Caco-2 (cell line): ENCODE results near the gene VAPA. TPM values are rescaled to one million over a fixed set of nuclear protein-coding genes. Genes with fewer than 3 reads are reported as not detected.
"Not testable (repeated sequence)": the region's sequence is repeated elsewhere in the genome, so short reads cannot be mapped to it uniquely, and the experiment has no call there.

Experiments
- BruUV-seq: library from RNA; stranded (reverse); fragments of 400-500 nt; replicated peaks from 2 replicates; lab custom pipeline; 2021; lab: Mats Ljungman, UMichigan
- CTCF ChIA-PET: fragments of 300-600 bp; sonication (Branson Sonifier 250); formaldehyde crosslinking; loops from one replicate; lab custom pipeline; 2022; ENCODE audit warnings: antibody characterized with exemption; lab: Charles Lee
- POLR2A ChIA-PET: fragments of 300-600 bp; sonication (Branson Sonifier 250); formaldehyde crosslinking; loops from one replicate; lab custom pipeline; 2022; ENCODE audit warnings: antibody characterized with exemption; lab: Charles Lee
- DNase-seq, 2 experiments: peaks; one replicate each; pipeline versions ENCODE4 v3.0.0 to v3.0.0-alpha.2; 2020 to 2022
- H3K27me3 ChIP-seq: replicated peaks from 2 replicates; pipeline ENCODE4 v1.6.0; 2011; ENCODE audit warnings: low read length; ENCODE audit not compliant: control insufficient read depth, insufficient read depth
- H3K36me3 ChIP-seq: 2 replicates; pipeline ENCODE4 v1.5.1; 2011; ENCODE audit warnings: low read length; ENCODE audit not compliant: control insufficient read depth, insufficient read depth
- H3K4me1 ChIP-seq: fragments of 250-450 bp; sonication (Bioruptor Pico); 2 replicates; pipeline ENCODE4 v1.5.1; 2020; ENCODE audit warnings: mild to moderate bottlenecking
- H3K4me3 ChIP-seq: 2 replicates; pipeline ENCODE4 v1.5.1; 2011; ENCODE audit warnings: low read depth, mild to moderate bottlenecking, control low read depth, low read length
- H3K9me3 ChIP-seq: fragments of 250-450 bp; sonication (Bioruptor Pico); 2 replicates; pipeline ENCODE4 v1.5.1; 2020; ENCODE audit warnings: mild to moderate bottlenecking, moderate library complexity
- H3K27ac Mint-ChIP-seq: one replicate; pipeline ENCODE4 v1.8.0; 2022; ENCODE audit warnings: mixed read lengths; ENCODE audit not compliant: unreplicated experiment
- H3K27me3 Mint-ChIP-seq: one replicate; pipeline ENCODE4 v1.8.0; 2022; ENCODE audit warnings: mixed read lengths; ENCODE audit not compliant: insufficient read depth, unreplicated experiment
- H3K36me3 Mint-ChIP-seq: one replicate; pipeline ENCODE4 v1.8.0; 2022; ENCODE audit warnings: mild to moderate bottlenecking, mixed read lengths; ENCODE audit not compliant: insufficient read depth, unreplicated experiment
- H3K4me1 Mint-ChIP-seq: one replicate; pipeline ENCODE4 v1.8.0; 2022; ENCODE audit warnings: low read depth, mixed read lengths; ENCODE audit not compliant: unreplicated experiment
- H3K4me3 Mint-ChIP-seq: one replicate; pipeline ENCODE4 v1.8.0; 2022; ENCODE audit warnings: mild to moderate bottlenecking, moderate library complexity, mixed read lengths; ENCODE audit not compliant: unreplicated experiment
- H3K9me3 Mint-ChIP-seq: one replicate; pipeline ENCODE4 v1.8.0; 2022; ENCODE audit warnings: mixed read lengths; ENCODE audit not compliant: unreplicated experiment
- intact Hi-C: fragments of 100-400 bp; cut with micrococcal nuclease; formaldehyde crosslinking; loops from one replicate; pipeline ENCODE4 v1.10.0; 2022; ENCODE audit not compliant: unreplicated experiment
- total RNA-seq: library from RNA; stranded (reverse); gene quantifications from 2 replicates; pipeline ENCODE4 v1.2.3, GENCODE V29; 2022
- TF ChIP-seq, protein P1 (sequence below), 2 experiments: fragments of 200-600 bp in 1 of 2; IDR thresholded peaks; 1 replicate in 1 of 2; 2 replicates in 1 of 2; pipeline versions ENCODE4 v1.5.1 to v1.8.0; 2011 to 2022; ENCODE audit warnings: antibody characterized with exemption in 1 of 2, control low read depth in 1 of 2, inconsistent platforms in 1 of 2, low read depth in 1 of 2, low read length in 1 of 2, mild to moderate bottlenecking in 1 of 2, moderate library complexity in 1 of 2; ENCODE audit not compliant: insufficient read depth in 1 of 2, severe bottlenecking in 1 of 2, unreplicated experiment in 1 of 2

The VAPA gene
- total RNA-seq, 1 experiment from 2014 or later, result 222 TPM

DNA sequence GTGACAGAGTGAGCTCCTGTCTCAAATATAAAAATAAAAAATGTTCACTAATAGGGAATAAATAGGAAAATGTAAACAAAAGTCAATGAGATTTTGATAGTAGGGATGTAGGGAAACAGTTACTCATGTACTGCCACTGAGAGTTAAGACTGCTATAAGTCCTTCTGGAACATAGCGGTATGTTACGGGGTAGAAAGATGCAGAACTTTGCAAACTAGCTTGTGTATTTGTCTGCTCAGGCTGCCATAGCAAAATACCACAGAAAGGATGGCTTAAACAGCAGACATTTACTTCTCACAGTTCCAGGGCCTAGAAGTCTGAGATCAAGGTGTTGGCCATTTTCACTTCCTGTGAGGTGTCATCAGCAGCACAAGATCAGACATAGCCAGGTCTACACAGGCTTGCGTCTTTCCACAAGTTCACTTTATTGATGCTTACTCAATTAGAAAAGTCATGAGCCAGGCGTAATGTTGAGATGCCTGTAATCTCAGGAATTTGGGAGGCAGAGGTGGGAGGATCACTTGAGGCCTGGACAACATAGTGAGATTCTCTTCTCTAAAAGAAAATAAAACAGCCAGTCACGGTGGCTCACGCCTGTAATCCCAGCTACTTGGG, 19.3 kb upstream of the VAPA start:
- H3K4me1 ChIP-seq, result peaks cover 15% of the 10 kb centered on the region
- POLR2A ChIA-PET, result no interaction called here
- no peaks in the 10 kb centered on the region for H3K9me3 ChIP-seq
- no TSS peak for BruUV-seq
- H3K4me1 Mint-ChIP-seq, result peaks cover 20% of the 10 kb centered on the region
- intact Hi-C loops, result no loop called here
- H3K27me3 ChIP-seq, result no peaks in the 10 kb centered on the region
- H3K36me3 Mint-ChIP-seq, result no peaks in the 10 kb centered on the region
- no peak overlapping the region for H3K4me3 ChIP-seq
- no peaks in the 10 kb centered on the region for H3K27me3 Mint-ChIP-seq
- no peak overlapping the region for H3K27ac Mint-ChIP-seq
- CTCF ChIA-PET, result no interaction called here
- no peaks in the 10 kb centered on the region for H3K9me3 Mint-ChIP-seq
- no peak for DNase-seq
- no peaks in the 10 kb centered on the region for H3K36me3 ChIP-seq
- TF ChIP-seq, protein P1, sequence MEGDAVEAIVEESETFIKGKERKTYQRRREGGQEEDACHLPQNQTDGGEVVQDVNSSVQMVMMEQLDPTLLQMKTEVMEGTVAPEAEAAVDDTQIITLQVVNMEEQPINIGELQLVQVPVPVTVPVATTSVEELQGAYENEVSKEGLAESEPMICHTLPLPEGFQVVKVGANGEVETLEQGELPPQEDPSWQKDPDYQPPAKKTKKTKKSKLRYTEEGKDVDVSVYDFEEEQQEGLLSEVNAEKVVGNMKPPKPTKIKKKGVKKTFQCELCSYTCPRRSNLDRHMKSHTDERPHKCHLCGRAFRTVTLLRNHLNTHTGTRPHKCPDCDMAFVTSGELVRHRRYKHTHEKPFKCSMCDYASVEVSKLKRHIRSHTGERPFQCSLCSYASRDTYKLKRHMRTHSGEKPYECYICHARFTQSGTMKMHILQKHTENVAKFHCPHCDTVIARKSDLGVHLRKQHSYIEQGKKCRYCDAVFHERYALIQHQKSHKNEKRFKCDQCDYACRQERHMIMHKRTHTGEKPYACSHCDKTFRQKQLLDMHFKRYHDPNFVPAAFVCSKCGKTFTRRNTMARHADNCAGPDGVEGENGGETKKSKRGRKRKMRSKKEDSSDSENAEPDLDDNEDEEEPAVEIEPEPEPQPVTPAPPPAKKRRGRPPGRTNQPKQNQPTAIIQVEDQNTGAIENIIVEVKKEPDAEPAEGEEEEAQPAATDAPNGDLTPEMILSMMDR (IDR thresholded peaks at IDR 0.05; ENCODE audit: insufficient read depth in 1 of 2, low read depth in 1 of 2, low read length in 1 of 2, severe bottlenecking in 1 of 2, unreplicated experiment in 1 of 2), result no peak
- H3K4me3 Mint-ChIP-seq, result no peak overlapping the region

DNA sequence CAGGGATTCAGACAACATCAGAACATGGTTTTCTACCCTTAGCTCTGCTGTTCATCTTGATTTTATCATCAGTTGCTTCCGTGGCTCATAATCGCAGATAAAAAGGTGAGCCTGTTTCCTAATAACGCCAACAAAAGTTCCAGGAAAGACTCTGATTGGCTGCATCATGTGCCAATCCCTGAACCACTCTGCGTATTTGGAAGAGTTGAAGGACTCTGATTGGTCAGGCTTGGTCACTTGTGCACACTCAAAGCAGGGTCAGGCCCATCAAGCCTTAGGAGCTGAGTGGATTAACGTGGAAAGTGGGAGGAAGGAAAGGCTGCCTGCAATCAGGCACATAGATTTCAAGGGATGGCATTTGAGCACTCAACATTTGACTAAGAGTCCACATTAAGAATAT, 16.7 kb upstream of the VAPA start:
- DNase-seq, result no peak
- Mint-ChIP-seq H3K4me3 (no peak overlapping the region), H3K27ac (no peak overlapping the region), H3K9me3 (no peaks in the 10 kb centered on the region), H3K4me1 (peaks cover 27% of the 10 kb centered on the region), H3K36me3 (no peaks in the 10 kb centered on the region), H3K27me3 (no peaks in the 10 kb centered on the region)
- no TSS peak for BruUV-seq
- CTCF ChIA-PET, result no interaction called here
- Histone ChIP-seq H3K4me1 (peaks cover 31% of the 10 kb centered on the region), H3K9me3 (no peaks in the 10 kb centered on the region), H3K4me3 (no peak overlapping the region), H3K36me3 (no peaks in the 10 kb centered on the region), H3K27me3 (no peaks in the 10 kb centered on the region)
- TF ChIP-seq, protein P1 (IDR thresholded peaks at IDR 0.05; ENCODE audit: insufficient read depth in 1 of 2, low read depth in 1 of 2, low read length in 1 of 2, severe bottlenecking in 1 of 2, unreplicated experiment in 1 of 2), result no peak
- intact Hi-C loops, result no loop called here
- POLR2A ChIA-PET, result no interaction called here

DNA sequence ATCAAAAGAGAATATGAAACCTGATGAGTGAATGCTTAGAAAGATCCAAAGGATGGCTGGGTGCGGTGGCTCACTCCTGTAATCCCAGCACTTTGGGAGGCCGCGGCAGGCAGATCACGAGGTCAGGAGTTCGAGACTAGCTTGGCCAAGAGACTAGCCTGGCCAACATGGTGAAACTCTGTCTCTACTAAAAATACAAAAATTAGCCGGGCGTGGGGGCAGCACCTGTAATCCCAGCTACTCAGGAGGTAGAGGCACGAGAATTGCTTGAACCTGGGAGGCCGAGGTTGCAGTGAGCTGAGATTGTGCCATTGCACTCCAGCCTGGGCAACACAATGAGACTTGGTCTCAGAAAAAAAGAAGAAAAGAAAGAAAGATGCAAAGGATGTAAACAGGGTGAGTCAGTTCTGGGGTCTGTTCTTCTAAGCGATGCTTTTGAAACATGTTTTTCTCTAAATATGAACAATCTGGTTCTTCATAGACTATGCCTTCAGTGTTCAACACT, 16.0 kb upstream of the VAPA start:
- Mint-ChIP-seq H3K27ac (peak overlapping the region; percentile 53), H3K4me1 (peaks cover 27% of the 10 kb centered on the region)
- H3K4me3 ChIP-seq, intact Hi-C loops, H3K4me3 Mint-ChIP-seq, DNase-seq, H3K9me3 ChIP-seq, H3K27me3 ChIP-seq, BruUV-seq, H3K27me3 Mint-ChIP-seq, H3K36me3 ChIP-seq, H3K9me3 Mint-ChIP-seq, CTCF ChIA-PET, H3K36me3 Mint-ChIP-seq, POLR2A ChIA-PET: not testable (repeated sequence)
- peaks cover 31% of the 10 kb centered on the region for H3K4me1 ChIP-seq
